HG02610 (cell line): ENCODE measurements around the gene KRTAP10-3.

ENCODE experiments used
- ATAC-seq: cut with Tn5 transposase; IDR thresholded peaks from one replicate; pipeline ENCODE4 v1.9.1; 2021; ENCODE audit warnings: mild to moderate bottlenecking, moderate library complexity; ENCODE audit not compliant: unreplicated experiment

The KRTAP10-3 gene

GRCh38 chr21:44508711-44509445 lies 49.7 kb downstream of the KRTAP10-3 start:
- ATAC-seq: no peak

- no peak for ATAC-seq
These were observed 50.2 kb downstream of the KRTAP10-3 start for GRCh38 chr21:44508426-44508710.
